GM20431 (cell line): ENCODE measurements around the gene PDE3A.

Experiments
- in situ Hi-C: fragments of 300-500 bp; cut with MseI, MboI; formaldehyde crosslinking; loops from one replicate; pipeline ENCODE4 v1.15.0; 2020; ENCODE audit warnings: low sequenced_read_pairs; ENCODE audit not compliant: unreplicated experiment

Gene PDE3A

DNA sequence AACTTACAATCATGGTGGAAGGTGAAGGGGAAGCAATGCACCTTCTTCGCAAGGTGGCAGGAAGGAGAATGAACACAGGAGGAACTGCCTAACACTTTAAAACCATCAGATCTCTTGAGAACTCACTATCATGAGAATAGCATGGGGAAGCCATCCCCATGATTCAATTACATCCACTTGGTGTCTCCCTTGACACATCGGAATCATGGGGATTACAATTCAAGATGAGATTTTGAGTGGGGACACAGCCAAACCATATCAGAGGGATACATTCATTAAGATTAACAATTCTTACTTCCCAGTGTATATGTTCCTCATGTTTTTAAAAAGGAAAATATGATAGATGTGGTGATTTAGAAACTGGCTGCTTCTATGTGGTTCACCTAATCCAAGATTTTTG, 117.9 kb downstream of the PDE3A start:
- in situ Hi-C loops: no loop called here

DNA sequence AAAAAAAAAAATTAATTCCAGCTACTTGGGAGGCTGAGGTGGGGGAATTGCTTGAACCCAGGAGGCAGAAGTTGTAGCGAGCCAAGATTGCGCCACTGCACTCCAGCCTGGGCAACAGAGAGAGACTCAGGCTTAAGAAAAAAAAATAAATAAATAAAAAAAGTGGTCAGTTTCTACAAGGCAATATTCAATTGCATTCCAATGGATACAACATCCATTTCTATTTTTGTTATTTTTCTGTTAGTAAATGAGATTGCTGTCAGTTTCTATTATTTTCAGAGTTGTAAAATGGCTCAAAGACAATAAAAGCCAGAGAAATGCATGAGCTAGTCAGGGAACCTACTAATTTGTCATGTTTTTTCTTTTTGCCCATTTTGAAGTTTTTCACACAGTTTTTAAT, 119.2 kb downstream of the PDE3A start:
- in situ Hi-C loops: no loop called here

- in situ Hi-C loops: no loop called here
These were observed 121.3 kb downstream of the PDE3A start for GRCh38 chr12:20489645-20490044.

DNA sequence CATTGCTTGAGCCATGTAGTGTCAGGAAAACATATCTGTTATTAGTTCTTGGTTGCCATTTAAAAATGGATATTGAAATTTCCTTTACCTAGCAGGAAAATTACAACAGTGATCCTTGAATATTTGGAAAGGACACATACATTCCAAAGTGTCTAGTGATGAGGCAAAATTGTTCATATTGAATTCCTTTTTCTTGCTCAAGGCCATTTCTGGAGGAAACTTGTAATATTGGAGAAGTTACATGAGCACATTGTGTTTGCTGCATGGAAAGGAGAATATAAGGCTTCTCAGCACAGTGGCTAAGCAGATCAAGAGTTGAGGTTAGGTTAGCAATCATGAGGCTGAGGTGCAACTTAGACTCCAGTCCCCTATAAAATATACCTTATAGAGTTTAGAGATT, 121.9 kb downstream of the PDE3A start:
- in situ Hi-C loops: no loop called here

DNA sequence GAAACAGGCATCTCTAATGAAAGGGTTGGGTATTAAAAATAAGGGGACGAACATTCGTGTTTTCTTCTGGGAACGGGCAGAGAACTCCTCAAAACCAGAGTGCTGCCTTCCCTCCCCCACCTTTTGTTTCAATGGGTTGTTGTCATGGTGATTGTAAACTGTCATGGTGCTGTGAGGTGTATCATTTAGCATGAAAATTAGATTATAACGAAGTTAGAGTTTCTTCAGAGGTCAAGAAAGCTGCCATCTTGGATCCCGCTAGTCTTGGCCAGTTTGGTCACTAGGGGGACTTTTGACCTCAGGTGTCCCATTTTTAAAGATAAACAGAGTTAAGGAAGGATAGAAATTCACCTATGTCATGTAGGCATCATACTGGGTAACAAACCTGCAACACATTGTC, 123.0 kb downstream of the PDE3A start:
- in situ Hi-C loops: no loop called here

GRCh38 chr12:20492251-20492760, 124.0 kb downstream of the PDE3A start:
- in situ Hi-C loops: no loop called here

DNA sequence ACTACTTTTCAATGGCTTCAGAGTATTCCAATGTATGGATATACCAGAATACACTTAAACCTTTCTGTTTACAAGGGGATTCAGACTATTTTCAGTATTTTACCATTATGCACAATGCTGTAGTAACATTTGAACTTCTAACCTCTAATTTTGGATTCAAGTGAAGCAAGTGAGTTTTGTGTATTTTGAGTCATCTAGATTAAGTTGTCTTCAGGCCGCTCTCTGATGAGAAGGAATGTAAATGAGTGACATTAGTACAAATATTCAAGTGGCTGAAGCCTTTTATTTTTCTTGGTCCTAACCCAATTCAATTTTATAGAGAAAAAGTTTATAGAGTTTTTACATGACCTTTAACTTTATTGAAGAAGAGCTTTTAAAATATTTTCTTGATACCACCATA, 125.6 kb downstream of the PDE3A start:
- in situ Hi-C loops: no loop called here

DNA sequence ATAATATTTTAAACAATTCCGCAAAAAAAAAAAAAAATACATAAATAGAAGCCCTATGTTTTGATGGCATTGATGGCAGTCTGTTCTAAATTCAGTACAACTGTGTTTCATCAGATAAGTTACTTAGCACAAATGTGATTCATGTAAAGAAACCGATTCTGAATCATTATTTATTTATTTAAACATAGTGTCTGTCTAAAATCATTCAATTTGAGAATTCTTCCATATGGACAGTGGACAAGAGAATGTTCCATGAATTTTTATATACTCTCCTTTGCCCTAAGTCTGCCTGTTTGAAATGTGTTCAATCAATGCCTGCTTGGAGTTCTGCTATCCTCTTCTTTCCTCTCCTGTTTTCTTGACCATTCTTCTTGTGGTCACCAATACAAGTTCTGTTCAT, 126.5 kb downstream of the PDE3A start:
- in situ Hi-C loops: no loop called here

- in situ Hi-C loops: no loop called here
These were observed 127.7 kb downstream of the PDE3A start for GRCh38 chr12:20495997-20496396.

DNA sequence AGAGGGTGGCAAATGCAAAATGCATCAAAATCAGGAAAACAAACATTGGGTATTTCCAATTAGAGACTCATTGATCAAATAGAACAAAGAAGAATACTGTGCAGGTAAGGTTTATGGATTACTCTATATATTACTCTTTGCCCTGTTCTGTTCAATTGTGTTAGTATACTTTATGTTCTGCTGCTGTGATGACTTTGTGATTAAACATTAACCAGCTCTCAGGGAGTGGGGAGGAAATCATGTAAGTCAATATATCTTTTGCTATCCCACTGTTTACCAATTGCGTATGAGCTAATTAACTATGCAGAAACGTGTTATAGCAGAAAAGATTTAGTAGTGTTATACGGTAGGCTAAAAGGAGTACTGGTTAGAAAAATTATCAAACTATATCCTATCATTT, 129.4 kb downstream of the PDE3A start:
- in situ Hi-C loops: no loop called here

GRCh38 chr12:20501958-20502357, 133.6 kb downstream of the PDE3A start:
- in situ Hi-C loops: no loop called here

- in situ Hi-C loops: no loop called here
These were observed 135.5 kb downstream of the PDE3A start for GRCh38 chr12:20503858-20504257.

- in situ Hi-C loops: no loop called here
These were observed 136.7 kb downstream of the PDE3A start for GRCh38 chr12:20505056-20505455.

DNA sequence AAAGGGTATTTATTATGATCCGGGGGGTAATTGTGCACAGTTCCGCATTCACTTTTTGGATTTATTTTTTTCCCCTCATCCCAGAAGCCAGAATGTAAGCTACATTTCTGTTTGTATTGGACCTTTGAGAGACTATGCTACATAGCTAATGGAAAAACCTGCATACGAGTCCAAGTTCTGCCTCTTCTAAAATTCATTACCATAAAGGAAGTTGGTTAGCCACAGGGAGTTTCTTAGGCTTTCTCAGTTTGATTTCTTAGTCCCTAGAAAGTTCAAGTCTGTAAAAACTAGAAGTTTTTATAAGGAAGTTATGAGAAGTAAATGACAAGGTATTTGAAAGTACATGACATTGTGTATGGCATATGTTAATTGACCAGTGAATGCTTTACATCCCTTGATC, 138.7 kb downstream of the PDE3A start:
- in situ Hi-C loops: no loop called here

- in situ Hi-C loops: no loop called here
These were observed 139.4 kb downstream of the PDE3A start for GRCh38 chr12:20507711-20508110.

DNA sequence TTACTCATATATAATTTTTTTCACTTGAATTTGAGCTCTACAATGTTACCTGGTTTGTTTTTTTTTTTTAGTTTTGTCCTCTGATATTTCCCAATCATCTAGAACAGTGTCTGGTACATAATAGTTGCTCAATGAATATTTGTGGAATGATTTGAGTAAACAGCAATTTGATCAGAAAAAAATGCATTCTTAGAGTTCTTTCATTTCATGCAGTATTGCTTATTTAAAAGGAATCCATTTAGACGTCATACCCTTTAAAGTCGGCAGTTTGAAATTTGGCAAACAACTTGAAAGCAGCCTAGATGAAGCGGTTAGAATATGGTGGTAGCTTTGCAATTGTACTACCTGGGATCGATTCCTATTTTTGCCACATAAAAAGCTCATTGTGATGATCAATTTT, 140.0 kb downstream of the PDE3A start:
- in situ Hi-C loops: no loop called here

DNA sequence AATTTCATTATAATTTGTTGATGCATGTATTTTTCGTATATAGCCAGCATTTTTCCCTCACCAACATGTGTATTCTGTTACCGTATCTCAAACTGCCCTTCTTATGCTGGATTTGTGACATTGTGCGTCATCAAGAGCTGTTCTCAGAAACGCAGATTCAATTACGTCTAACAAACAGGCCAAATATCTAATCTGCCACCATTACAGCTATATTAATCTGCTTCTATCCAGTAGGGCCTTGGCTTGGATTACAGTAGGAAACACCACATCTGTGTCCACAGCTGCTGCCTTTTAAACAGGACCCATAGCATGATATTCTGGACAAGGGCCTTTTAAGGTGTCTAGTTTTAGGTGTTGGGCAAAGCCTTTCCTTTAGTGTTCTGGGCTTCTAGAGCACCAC, 140.6 kb downstream of the PDE3A start:
- in situ Hi-C loops: no loop called here

DNA sequence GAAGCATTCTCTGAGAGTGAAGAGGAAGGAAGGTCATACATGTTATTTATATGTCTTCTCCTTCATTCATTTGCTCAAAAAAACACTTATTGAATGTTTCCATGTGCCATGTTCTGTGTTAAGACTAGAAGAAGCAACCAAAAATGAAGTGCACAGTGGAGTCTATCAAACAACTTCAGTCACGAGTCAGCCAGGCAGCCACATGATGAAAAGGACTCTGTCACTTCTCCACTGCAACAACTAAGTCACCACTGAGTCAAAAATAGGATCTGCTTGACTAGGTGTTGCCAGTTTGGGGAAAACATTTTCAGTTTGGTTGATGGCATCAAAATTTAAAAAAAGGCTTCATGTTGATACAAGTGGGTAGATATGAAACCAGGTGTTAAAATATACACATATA, 142.5 kb downstream of the PDE3A start:
- in situ Hi-C loops: no loop called here

DNA sequence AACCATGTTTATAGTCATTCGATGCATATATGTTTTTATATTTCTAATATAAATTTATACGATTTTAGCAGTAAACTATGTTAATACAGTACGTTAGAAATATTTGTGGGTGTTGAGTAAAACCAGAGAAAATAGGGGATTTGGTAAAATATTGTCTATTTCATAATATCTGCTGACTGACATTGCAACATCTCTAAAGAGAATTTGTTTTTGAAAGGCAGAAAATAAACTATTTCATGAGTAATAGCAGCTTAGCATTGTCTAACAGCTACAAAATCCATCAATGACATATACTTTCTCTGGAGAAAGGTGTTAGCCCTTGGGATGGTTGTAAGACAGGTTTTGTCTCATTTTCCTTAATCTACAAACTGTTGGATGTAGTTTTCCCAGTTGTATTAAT, 144.9 kb downstream of the PDE3A start:
- in situ Hi-C loops: no loop called here

DNA sequence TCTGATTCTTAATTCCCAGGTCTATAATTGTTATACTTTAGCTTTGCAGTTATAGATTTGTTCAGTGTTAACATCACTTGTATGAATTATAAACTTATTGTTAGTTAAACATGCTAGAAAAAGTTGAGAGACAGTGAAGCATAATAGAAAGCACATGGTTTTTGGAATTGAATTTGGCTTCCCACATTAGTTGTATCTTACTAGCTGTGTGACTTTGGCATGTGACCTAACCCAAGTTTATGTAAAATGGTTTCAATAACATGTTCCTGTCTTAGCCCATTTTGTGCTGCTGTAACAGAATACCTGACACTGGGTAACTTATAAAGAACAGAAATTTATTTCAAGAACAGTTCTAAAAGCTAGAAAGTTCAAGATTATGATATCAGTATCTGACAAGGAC, 146.3 kb downstream of the PDE3A start:
- in situ Hi-C loops: no loop called here

- in situ Hi-C loops: no loop called here
These were observed 152.2 kb downstream of the PDE3A start for GRCh38 chr12:20520532-20520931.

GRCh38 chr12:20523658-20524057, 155.3 kb downstream of the PDE3A start:
- in situ Hi-C loops: no loop called here

DNA sequence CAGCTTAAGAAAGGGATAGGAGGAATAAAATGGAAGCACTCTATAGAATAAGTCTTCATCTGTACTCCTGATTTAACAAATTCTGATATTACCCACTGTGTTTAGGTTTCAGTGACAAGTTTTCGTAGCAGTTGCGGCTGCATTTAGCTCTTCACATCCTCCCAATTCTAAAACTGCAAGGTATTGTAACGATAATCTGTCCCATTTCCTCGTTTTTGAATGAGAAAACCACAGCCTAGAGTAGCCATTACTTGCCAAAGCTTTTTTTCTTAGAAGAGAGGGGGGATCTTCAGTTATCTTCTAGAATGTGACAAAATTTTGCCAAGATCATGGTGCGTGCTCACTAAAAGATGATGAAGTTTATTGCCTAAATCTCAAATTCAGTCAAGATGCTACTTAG, 155.8 kb downstream of the PDE3A start:
- in situ Hi-C loops: no loop called here
